GM19468 (cell line): ENCODE data around the gene DSTYK.
"Not testable (repeated sequence)": the region's sequence is repeated elsewhere in the genome, so short reads cannot be mapped to it uniquely, and the experiment has no call there.

Experiments used
- ATAC-seq: cut with Tn5 transposase; IDR thresholded peaks from one replicate; pipeline ENCODE4 v1.9.1; 2021; ENCODE audit warnings: mild to moderate bottlenecking, moderate library complexity, moderate number of reproducible peaks; ENCODE audit not compliant: unreplicated experiment; ENCODE audit errors: extremely low read depth

The DSTYK gene

GRCh38 chr1:205182930-205183329 lies 28.6 kb downstream of the DSTYK start:
- ATAC-seq: no peak

- ATAC-seq: not testable (repeated sequence)
Observed at GRCh38 chr1:205180331-205180730, 31.2 kb downstream of the DSTYK start.

GRCh38 chr1:205179842-205180241 lies 31.7 kb downstream of the DSTYK start:
- no peak for ATAC-seq

- no peak for ATAC-seq
Observed at GRCh38 chr1:205172729-205173366, 38.7 kb downstream of the DSTYK start.

- ATAC-seq: no peak
Observed at GRCh38 chr1:205171369-205171768, 40.1 kb downstream of the DSTYK start.

GRCh38 chr1:205170532-205171269 lies 40.8 kb downstream of the DSTYK start:
- ATAC-seq: no peak

GRCh38 chr1:205169248-205169647 lies 42.3 kb downstream of the DSTYK start:
- no peak for ATAC-seq

GRCh38 chr1:205168291-205168690 lies 43.2 kb downstream of the DSTYK start:
- no peak for ATAC-seq

GRCh38 chr1:205162301-205162700 lies 49.2 kb downstream of the DSTYK start:
- ATAC-seq: no peak

GRCh38 chr1:205161076-205161475 lies 50.4 kb downstream of the DSTYK start:
- ATAC-seq: no peak

GRCh38 chr1:205158048-205158616 lies 53.4 kb downstream of the DSTYK start:
- ATAC-seq: no peak

GRCh38 chr1:205155665-205156377 lies 55.7 kb downstream of the DSTYK start:
- not testable (repeated sequence) for ATAC-seq

GRCh38 chr1:205152505-205152904 lies 59.0 kb downstream of the DSTYK start:
- no peak for ATAC-seq

- ATAC-seq: no peak
Observed at GRCh38 chr1:205150651-205151428, 60.7 kb downstream of the DSTYK start.

- ATAC-seq: no peak
Observed at GRCh38 chr1:205147191-205147835, 64.2 kb downstream of the DSTYK start.

GRCh38 chr1:205144751-205145150 lies 66.8 kb downstream of the DSTYK start:
- no peak for ATAC-seq

GRCh38 chr1:205144046-205144720 lies 67.3 kb downstream of the DSTYK start:
- ATAC-seq: no peak

GRCh38 chr1:205142102-205142469 lies 69.4 kb downstream of the DSTYK start:
- ATAC-seq: no peak
